ENCODE data around the gene AIDA. TPM values are rescaled to one million over a fixed set of nuclear protein-coding genes. Genes with fewer than 3 reads are reported as not detected.
"Not testable (repeated sequence)": the region's sequence is repeated elsewhere in the genome, so short reads cannot be mapped to it uniquely, and the experiment has no call there.

AIDA gene
- total RNA-seq, 2 donors from 2014 or later, result 30.5 to 42.5 TPM

DNA sequence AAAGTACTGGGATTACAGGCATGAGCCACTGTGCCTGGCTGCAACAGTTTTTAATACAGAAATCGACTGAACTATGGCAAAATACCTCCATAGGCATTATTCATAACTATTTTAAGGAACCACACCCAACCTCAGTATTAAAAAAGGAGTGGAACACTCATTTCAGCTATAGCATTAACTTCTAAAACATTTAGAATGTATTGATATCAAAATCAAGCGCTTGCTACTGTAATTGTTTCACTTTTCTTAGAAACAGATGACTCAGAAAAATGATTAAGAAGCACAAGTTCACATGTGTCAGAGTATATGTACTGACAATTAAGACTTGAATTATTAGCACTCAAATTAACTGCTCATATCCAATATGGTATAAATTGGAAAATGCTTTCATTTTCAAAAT lies 15.1 kb downstream of the AIDA start:
- peaks cover 3 to 5% of the 10 kb centered on the region in 2 donors for H3K4me1 Mint-ChIP-seq (ENCODE audit: low read depth in 2 of 2)
- no peak overlapping the region for H3K4me3 Mint-ChIP-seq
- ATAC-seq, result no peak

DNA sequence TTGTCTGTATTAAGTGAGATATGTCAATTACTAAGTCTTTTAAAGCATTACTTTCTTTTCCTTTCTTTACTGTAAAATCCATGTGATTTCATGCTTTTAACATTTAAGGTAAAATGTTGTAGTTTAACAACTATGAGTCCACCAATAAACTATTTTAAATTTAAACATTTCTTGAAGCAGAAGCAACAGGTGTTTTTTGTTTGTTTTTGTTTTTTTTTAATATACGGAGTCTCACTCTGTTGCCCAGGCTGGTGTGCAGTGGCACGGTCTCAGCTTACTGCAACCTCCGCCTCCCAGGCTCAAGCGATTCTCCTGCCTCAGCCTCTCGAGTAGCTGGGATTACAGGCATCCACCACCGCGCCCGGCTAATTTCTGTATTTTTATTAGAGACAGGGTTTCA lies 15.6 kb downstream of the AIDA start:
- Mint-ChIP-seq H3K4me3 (no peak overlapping the region), H3K9me3 (no peaks in the 10 kb centered on the region), H3K4me1 (ENCODE audit: low read depth in 2 of 2) (peaks cover 3 to 5% of the 10 kb centered on the region in 2 donors), H3K27me3 (no peaks in the 10 kb centered on the region), H3K36me3 (no peaks in the 10 kb centered on the region), H3K27ac (no peak overlapping the region)
- no peak for ATAC-seq
- no peak for DNase-seq (ENCODE audit: low spot score)

More for the DNA sequence above, 15.1 kb downstream of the AIDA start:
- DNase-seq (ENCODE audit: low spot score), result no peak
- H3K27me3 Mint-ChIP-seq, result no peaks in the 10 kb centered on the region
- H3K9me3 Mint-ChIP-seq, result no peaks in the 10 kb centered on the region
- H3K36me3 Mint-ChIP-seq, result peaks cover under 1% of the 10 kb centered on the region
- H3K27ac Mint-ChIP-seq, result peak overlapping the region in 1 of 2 donors; percentile 32

DNA sequence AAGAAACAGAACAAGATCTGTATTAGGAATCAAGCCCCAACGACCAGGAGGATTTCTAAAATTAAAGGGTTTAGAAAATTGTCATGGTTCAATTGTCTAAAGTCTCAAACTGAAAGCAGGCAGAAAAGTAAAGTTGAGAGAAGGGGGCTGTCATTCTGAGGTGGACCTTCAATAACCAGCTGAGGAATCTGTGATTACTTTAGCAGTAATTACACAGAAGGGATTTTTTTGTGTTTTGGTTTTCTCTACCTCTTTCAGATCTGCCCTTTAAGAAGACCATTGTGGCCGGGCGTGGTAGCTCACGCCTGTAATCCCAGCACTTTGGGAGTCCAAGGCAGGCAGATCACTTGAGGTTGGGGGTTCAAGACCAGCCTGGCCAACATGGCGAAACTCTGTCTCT lies 17.4 kb downstream of the AIDA start:
- no peak overlapping the region for H3K4me3 Mint-ChIP-seq
- H3K4me1 Mint-ChIP-seq (ENCODE audit: low read depth in 2 of 2), result peaks cover 3 to 5% of the 10 kb centered on the region in 2 donors
- no peaks in the 10 kb centered on the region for H3K9me3 Mint-ChIP-seq
- ATAC-seq, result no peak
- H3K36me3 Mint-ChIP-seq, result no peaks in the 10 kb centered on the region
- no peak for DNase-seq (ENCODE audit: low spot score)
- H3K27ac Mint-ChIP-seq, result peak overlapping the region in 1 of 2 donors; percentile 43
- H3K27me3 Mint-ChIP-seq, result no peaks in the 10 kb centered on the region

- Mint-ChIP-seq H3K9me3 (no peaks in the 10 kb centered on the region), H3K27me3 (no peaks in the 10 kb centered on the region), H3K4me1 (ENCODE audit: low read depth in 2 of 2) (no peaks in the 10 kb centered on the region), H3K27ac (no peak overlapping the region), H3K4me3 (no peak overlapping the region), H3K36me3 (no peaks in the 10 kb centered on the region)
- DNase-seq (ENCODE audit: low spot score), result no peak
- ATAC-seq, result no peak
These were observed 21.3 kb downstream of the AIDA start for GRCh38 chr1:222691016-222691415.

- Mint-ChIP-seq H3K9me3 (no peaks in the 10 kb centered on the region), H3K4me3 (no peak overlapping the region), H3K27ac (no peak overlapping the region), H3K27me3 (no peaks in the 10 kb centered on the region), H3K36me3 (no peaks in the 10 kb centered on the region), H3K4me1 (ENCODE audit: low read depth in 2 of 2) (no peaks in the 10 kb centered on the region)
- no peak for ATAC-seq
- DNase-seq (ENCODE audit: low spot score), result no peak
These were observed 32.2 kb downstream of the AIDA start for GRCh38 chr1:222680080-222680479.

- Mint-ChIP-seq H3K4me1 (ENCODE audit: low read depth in 2 of 2) (no peaks in the 10 kb centered on the region), H3K27me3 (no peaks in the 10 kb centered on the region), H3K27ac (peak overlapping the region in 1 of 2 donors; percentile 25), H3K4me3 (no peak overlapping the region), H3K9me3 (no peaks in the 10 kb centered on the region), H3K36me3 (peaks cover 19% of the 10 kb centered on the region)
- ATAC-seq (no peak), DNase-seq (ENCODE audit: low spot score) (no peak)
These were observed 42.2 kb downstream of the AIDA start for GRCh38 chr1:222670110-222670509.

GRCh38 chr1:222669107-222669506 lies 43.2 kb downstream of the AIDA start:
- DNase-seq (ENCODE audit: low spot score); ATAC-seq; H3K4me1 Mint-ChIP-seq (ENCODE audit: low read depth in 2 of 2); H3K4me3 Mint-ChIP-seq; H3K9me3 Mint-ChIP-seq; H3K27ac Mint-ChIP-seq; H3K27me3 Mint-ChIP-seq: not testable (repeated sequence)
- peaks cover 24% of the 10 kb centered on the region for H3K36me3 Mint-ChIP-seq

- H3K4me3 Mint-ChIP-seq, H3K27ac Mint-ChIP-seq: not testable (repeated sequence)
These were observed 44.1 kb downstream of the AIDA start for GRCh38 chr1:222668184-222668583.

GRCh38 chr1:222665964-222666363 lies 46.3 kb downstream of the AIDA start:
- DNase-seq (ENCODE audit: low spot score) (no peak), ATAC-seq (no peak)
- Mint-ChIP-seq H3K4me3 (no peak overlapping the region), H3K36me3 (peaks cover 37% of the 10 kb centered on the region), H3K27ac (peak overlapping the region; percentile 41 to 51), H3K27me3 (no peaks in the 10 kb centered on the region), H3K9me3 (no peaks in the 10 kb centered on the region), H3K4me1 (ENCODE audit: low read depth in 2 of 2) (no peaks in the 10 kb centered on the region)

More at GRCh38 chr1:222668184-222668583, 44.1 kb downstream of the AIDA start:
- H3K27me3 Mint-ChIP-seq; ATAC-seq; H3K4me1 Mint-ChIP-seq (ENCODE audit: low read depth in 2 of 2); H3K9me3 Mint-ChIP-seq; DNase-seq (ENCODE audit: low spot score): not testable (repeated sequence)
- H3K36me3 Mint-ChIP-seq, result peaks cover 28% of the 10 kb centered on the region

DNA sequence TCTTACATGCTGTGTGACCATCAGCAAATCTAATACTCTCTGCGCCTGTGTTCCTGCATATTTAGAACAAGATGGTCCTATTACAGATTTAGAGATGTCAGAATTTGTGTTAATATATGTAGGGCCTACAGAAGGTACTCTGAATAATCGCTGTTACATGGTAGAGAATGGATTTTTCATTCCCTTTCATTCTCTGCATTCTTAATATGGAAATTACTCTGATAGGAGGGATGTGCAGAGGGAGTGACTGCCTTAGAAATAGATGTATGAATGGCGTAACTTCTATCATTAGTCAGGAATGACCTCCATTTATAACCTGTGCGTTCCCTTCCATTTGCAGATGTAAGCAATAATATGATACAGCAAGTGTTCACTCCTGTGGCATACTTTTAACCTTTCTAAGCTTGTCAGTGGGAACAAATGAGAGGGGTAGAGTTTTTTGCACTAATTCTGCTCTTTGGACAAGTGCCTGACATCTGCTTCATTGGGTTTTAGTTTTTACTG lies 48.8 kb downstream of the AIDA start:
- peaks cover 49% of the 10 kb centered on the region for H3K36me3 Mint-ChIP-seq
- H3K9me3 Mint-ChIP-seq, result no peaks in the 10 kb centered on the region
- peaks cover 0 to 1% of the 10 kb centered on the region in 2 donors for H3K4me1 Mint-ChIP-seq (ENCODE audit: low read depth in 2 of 2)
- H3K27me3 Mint-ChIP-seq, result no peaks in the 10 kb centered on the region
- DNase-seq (ENCODE audit: low spot score), result no peak
- no peak overlapping the region for H3K4me3 Mint-ChIP-seq
- H3K27ac Mint-ChIP-seq, result no peak overlapping the region
- no peak for ATAC-seq

DNA sequence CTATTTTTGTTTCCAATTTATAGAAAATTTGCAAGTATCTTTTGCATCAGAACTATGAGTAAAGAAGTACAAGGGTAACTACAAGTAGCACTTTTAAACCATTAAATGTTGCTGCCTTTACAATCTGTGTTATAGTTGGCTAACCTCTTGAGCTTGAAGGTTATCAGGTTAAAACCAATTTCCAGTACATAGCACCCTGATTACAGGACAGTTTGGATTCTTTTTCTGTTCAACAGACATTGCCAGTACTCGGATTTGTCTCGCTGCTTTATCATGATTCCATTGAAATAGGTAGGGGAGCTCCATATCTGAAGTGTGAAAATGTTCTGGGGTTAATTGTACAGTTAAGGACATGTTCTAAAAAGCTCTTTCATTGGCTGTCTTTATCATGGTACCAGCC lies 54.4 kb downstream of the AIDA start:
- Mint-ChIP-seq H3K27ac (peak overlapping the region in 1 of 2 donors; percentile 64), H3K9me3 (no peaks in the 10 kb centered on the region), H3K36me3 (peaks cover 67% of the 10 kb centered on the region), H3K4me1 (ENCODE audit: low read depth in 2 of 2) (peaks cover 33 to 46% of the 10 kb centered on the region in 2 donors), H3K27me3 (no peaks in the 10 kb centered on the region), H3K4me3 (no peak overlapping the region)
- no peak for ATAC-seq
- no peak for DNase-seq (ENCODE audit: low spot score)

DNA sequence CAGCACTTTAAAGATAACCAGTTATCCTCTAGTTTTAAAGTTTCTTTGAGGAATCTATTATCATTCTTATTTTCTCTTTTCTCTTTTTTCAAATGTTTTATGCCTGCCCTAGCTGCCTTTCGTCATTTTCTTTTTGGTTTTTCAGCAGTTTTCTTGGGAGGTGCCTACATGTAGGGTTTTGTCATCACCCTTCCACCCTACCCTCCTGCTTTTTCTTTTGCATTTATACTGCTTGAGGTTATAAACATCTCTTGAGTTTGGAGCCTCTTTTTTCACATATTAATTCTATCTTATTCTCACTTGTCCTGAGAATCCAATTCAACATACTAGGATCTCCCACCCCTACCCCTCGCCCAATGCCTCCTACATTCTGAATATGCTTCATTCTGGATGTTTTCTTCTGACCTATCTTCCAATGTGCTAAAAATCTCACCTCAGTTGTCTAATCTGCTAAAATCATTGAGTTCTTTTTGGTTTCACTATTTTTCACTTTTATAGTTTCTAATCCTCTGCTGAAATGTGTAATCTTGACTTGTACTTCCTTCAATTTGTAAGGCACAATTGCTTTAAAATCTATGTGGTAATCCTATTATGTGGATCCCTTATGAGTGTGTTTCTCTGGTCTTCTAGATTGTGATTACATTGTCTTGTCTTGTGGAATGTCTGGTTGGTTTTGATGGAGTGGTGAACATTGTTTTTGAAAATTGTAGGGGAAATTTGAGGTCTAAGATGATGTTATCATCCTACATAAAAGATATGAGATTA lies 55.7 kb downstream of the AIDA start:
- peak overlapping the region; percentile 22 to 64 for H3K27ac Mint-ChIP-seq
- no peak for ATAC-seq

DNA sequence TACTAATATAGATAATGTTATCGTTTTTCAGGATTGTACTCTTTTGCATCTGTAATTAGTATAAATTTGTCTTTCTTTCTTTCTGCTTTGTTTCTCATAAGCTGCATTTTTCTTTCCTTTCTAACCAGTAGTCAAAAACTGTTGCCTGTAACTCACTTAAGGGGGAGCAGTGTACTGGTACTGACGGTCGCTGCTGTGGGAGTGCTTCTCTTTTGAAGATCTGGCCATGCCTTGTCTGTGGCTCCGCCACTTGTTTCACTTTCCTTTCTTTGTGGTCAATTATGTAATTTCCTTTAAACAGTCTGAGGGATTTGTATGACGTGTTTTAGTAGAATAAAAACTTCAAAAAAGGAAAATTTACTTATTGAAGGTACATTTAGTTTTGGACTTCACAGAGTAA lies 57.4 kb downstream of the AIDA start:
- Mint-ChIP-seq H3K4me3 (peak overlapping the region; percentile 64), H3K4me1 (ENCODE audit: low read depth in 2 of 2) (peaks cover 35 to 58% of the 10 kb centered on the region in 2 donors), H3K27me3 (no peaks in the 10 kb centered on the region), H3K9me3 (no peaks in the 10 kb centered on the region), H3K27ac (peak overlapping the region; percentile 34 to 64), H3K36me3 (peaks cover 67% of the 10 kb centered on the region)
- DNase-seq (ENCODE audit: low spot score) (peak; percentile 84), ATAC-seq (peak; percentile 92 to 95)

More for the DNA sequence above, 55.7 kb downstream of the AIDA start:
- Mint-ChIP-seq H3K9me3 (no peaks in the 10 kb centered on the region), H3K36me3 (peaks cover 70% of the 10 kb centered on the region), H3K4me1 (ENCODE audit: low read depth in 2 of 2) (peaks cover 35 to 58% of the 10 kb centered on the region in 2 donors), H3K4me3 (no peak overlapping the region), H3K27me3 (no peaks in the 10 kb centered on the region)
- no peak for DNase-seq (ENCODE audit: low spot score)

GRCh38 chr1:222653178-222653827 lies 59.0 kb downstream of the AIDA start:
- Mint-ChIP-seq H3K4me1 (ENCODE audit: low read depth in 2 of 2) (peaks cover 35 to 55% of the 10 kb centered on the region in 2 donors), H3K27ac (peak overlapping the region; percentile 34 to 64), H3K9me3 (no peaks in the 10 kb centered on the region), H3K4me3 (peak overlapping the region; percentile 64), H3K27me3 (no peaks in the 10 kb centered on the region), H3K36me3 (peaks cover 56% of the 10 kb centered on the region)
- DNase-seq (ENCODE audit: low spot score), result no peak
- peak; percentile 81 to 91 for ATAC-seq

Measured in natural killer cell treated with Interleukin-12 subunit alpha and Interleukin-12 subunit beta and Interleukin-15 and Interleukin-18, amount 100 ng/mL, for 72 hours (primary cell).